NCI-H460 (cell line): ENCODE data around the gene STRIT1. TPM values are rescaled to one million over a fixed set of nuclear protein-coding genes. Genes with fewer than 3 reads are reported as not detected.

Source experiments
- DNase-seq: peaks from one replicate; pipeline ENCODE4 v3.0.0-alpha.2; 2016; ENCODE audit warnings: low read depth; ENCODE audit errors: extremely low read depth
- polyA plus RNA-seq: library from polyadenylated mRNA; depleted of rRNA; stranded (reverse); fragments of >200 nt; gene quantifications from 2 replicates; pipeline ENCODE4 v1.2.3, GENCODE V29; 2014; cell fraction: nucleus; rRNA removed
- total RNA-seq: library from RNA; depleted of rRNA; stranded (reverse); fragments of >200 nt; shearing (Covaris generic); gene quantifications from 2 replicates; pipeline ENCODE4 v1.2.3, GENCODE V29; 2014; rRNA removed

Gene STRIT1
- total RNA-seq: not detected in 2 replicates
- polyA plus RNA-seq: not detected in 2 replicates

GRCh38 chr3:155293516-155293915 lies at the start of gene STRIT1:
Gene STRIT1 (minus strand): TSS chr3:155293683.
- no peak for DNase-seq

GRCh38 chr3:155342344-155342743 lies 48.9 kb upstream of the STRIT1 start:
- no peak for DNase-seq

GRCh38 chr3:155339052-155339451 lies 45.6 kb upstream of the STRIT1 start:
- DNase-seq: no peak

- DNase-seq: no peak
These were observed 42.4 kb upstream of the STRIT1 start for GRCh38 chr3:155335724-155336354.

- no peak for DNase-seq
These were observed 41.6 kb upstream of the STRIT1 start for GRCh38 chr3:155334914-155335723.

- DNase-seq: no peak
These were observed 40.9 kb upstream of the STRIT1 start for GRCh38 chr3:155334215-155334913.

- no peak for DNase-seq
These were observed 39.2 kb upstream of the STRIT1 start for GRCh38 chr3:155332716-155333115.

- no peak for DNase-seq
These were observed 37.6 kb upstream of the STRIT1 start for GRCh38 chr3:155331078-155331477.

- no peak for DNase-seq
These were observed 36.9 kb upstream of the STRIT1 start for GRCh38 chr3:155330370-155330769.

- DNase-seq: no peak
These were observed 36.1 kb upstream of the STRIT1 start for GRCh38 chr3:155329513-155330048.

GRCh38 chr3:155327871-155328270 lies 34.4 kb upstream of the STRIT1 start:
- DNase-seq: no peak

- no peak for DNase-seq
These were observed 33.9 kb upstream of the STRIT1 start for GRCh38 chr3:155327430-155327829.

- no peak for DNase-seq
These were observed 33.4 kb upstream of the STRIT1 start for GRCh38 chr3:155326901-155327300.

GRCh38 chr3:155326244-155326643 lies 32.8 kb upstream of the STRIT1 start:
- DNase-seq: no peak

GRCh38 chr3:155325263-155325835 lies 31.9 kb upstream of the STRIT1 start:
- no peak for DNase-seq

GRCh38 chr3:155323063-155323666 lies 29.7 kb upstream of the STRIT1 start:
- DNase-seq: peak; percentile 59

GRCh38 chr3:155321418-155321817 lies 27.9 kb upstream of the STRIT1 start:
- no peak for DNase-seq

GRCh38 chr3:155320934-155321333 lies 27.5 kb upstream of the STRIT1 start:
- no peak for DNase-seq

- no peak for DNase-seq
These were observed 25.3 kb upstream of the STRIT1 start for GRCh38 chr3:155318740-155319139.

- no peak for DNase-seq
These were observed 23.7 kb upstream of the STRIT1 start for GRCh38 chr3:155317211-155317610.
